ENCODE results near the gene ZNF205.

The ZNF205 gene

GRCh38 chr16:3143598-3144320, 31.4 kb downstream of the ZNF205 start:
- no peak for DNase-seq (ENCODE audit: low read depth, low spot score)
- H3K4me3 ChIP-seq (ENCODE audit: low read length), result no peak overlapping the region

- no peak overlapping the region for H3K4me3 ChIP-seq (ENCODE audit: low read length)
- DNase-seq (ENCODE audit: low read depth, low spot score), result no peak
Observed at GRCh38 chr16:3144321-3144983, 32.1 kb downstream of the ZNF205 start.

GRCh38 chr16:3145151-3145550, 32.8 kb downstream of the ZNF205 start:
- no peak overlapping the region for H3K4me3 ChIP-seq (ENCODE audit: low read length)
- DNase-seq (ENCODE audit: low read depth, low spot score), result no peak

GRCh38 chr16:3145660-3146059, 33.3 kb downstream of the ZNF205 start:
- H3K4me3 ChIP-seq (ENCODE audit: low read length), result no peak overlapping the region
- no peak for DNase-seq (ENCODE audit: low read depth, low spot score)

- no peak for DNase-seq (ENCODE audit: low read depth, low spot score)
- no peak overlapping the region for H3K4me3 ChIP-seq (ENCODE audit: low read length)
Observed at GRCh38 chr16:3147046-3147756, 34.8 kb downstream of the ZNF205 start.

GRCh38 chr16:3147757-3148104, 35.3 kb downstream of the ZNF205 start:
- DNase-seq (ENCODE audit: low read depth, low spot score), result no peak
- no peak overlapping the region for H3K4me3 ChIP-seq (ENCODE audit: low read length)

- DNase-seq (ENCODE audit: low read depth, low spot score), result no peak
- H3K4me3 ChIP-seq (ENCODE audit: low read length), result no peak overlapping the region
Observed at GRCh38 chr16:3148256-3149192, 36.1 kb downstream of the ZNF205 start.

- H3K4me3 ChIP-seq (ENCODE audit: low read length), result no peak overlapping the region
- no peak for DNase-seq (ENCODE audit: low read depth, low spot score)
Observed at GRCh38 chr16:3149193-3149530, 36.8 kb downstream of the ZNF205 start.

GRCh38 chr16:3149630-3150345, 37.4 kb downstream of the ZNF205 start:
- DNase-seq (ENCODE audit: low read depth, low spot score), result no peak
- peak overlapping the region; percentile 73 for H3K4me3 ChIP-seq (ENCODE audit: low read length)

GRCh38 chr16:3150346-3151218, 38.2 kb downstream of the ZNF205 start:
- DNase-seq (ENCODE audit: low read depth, low spot score), result peak; percentile 92

GRCh38 chr16:3152027-3152276, 39.6 kb downstream of the ZNF205 start:
- DNase-seq (ENCODE audit: low read depth, low spot score), result no peak

More at GRCh38 chr16:3150346-3151218, 38.2 kb downstream of the ZNF205 start:
- H3K4me3 ChIP-seq (ENCODE audit: low read length), result peak overlapping the region; percentile 73

GRCh38 chr16:3152277-3152990, 40.0 kb downstream of the ZNF205 start:
- H3K4me3 ChIP-seq (ENCODE audit: low read length), result peak overlapping the region; percentile 50
- peak; percentile 90 for DNase-seq (ENCODE audit: low read depth, low spot score)

More at GRCh38 chr16:3152027-3152276, 39.6 kb downstream of the ZNF205 start:
- peak overlapping the region; percentile 50 for H3K4me3 ChIP-seq (ENCODE audit: low read length)

- DNase-seq (ENCODE audit: low read depth, low spot score), result no peak
- H3K4me3 ChIP-seq (ENCODE audit: low read length), result no peak overlapping the region
Observed at GRCh38 chr16:3152991-3153368, 40.6 kb downstream of the ZNF205 start.

- DNase-seq (ENCODE audit: low read depth, low spot score), result no peak
- no peak overlapping the region for H3K4me3 ChIP-seq (ENCODE audit: low read length)
Observed at GRCh38 chr16:3155181-3155580, 42.8 kb downstream of the ZNF205 start.

GRCh38 chr16:3155972-3156371, 43.6 kb downstream of the ZNF205 start:
- no peak overlapping the region for H3K4me3 ChIP-seq (ENCODE audit: low read length)
- DNase-seq (ENCODE audit: low read depth, low spot score), result no peak

GRCh38 chr16:3157229-3158025, 45.0 kb downstream of the ZNF205 start:
- peak overlapping the region; percentile 76 for H3K4me3 ChIP-seq (ENCODE audit: low read length)
- peak; percentile 79 for DNase-seq (ENCODE audit: low read depth, low spot score)

GRCh38 chr16:3158026-3158509, 45.7 kb downstream of the ZNF205 start:
- DNase-seq (ENCODE audit: low read depth, low spot score), result no peak
- H3K4me3 ChIP-seq (ENCODE audit: low read length), result peak overlapping the region; percentile 76

Measured in Jurkat, Clone E6-1 (cell line).